ENCODE measurements around the gene TOP2A. TPM values are rescaled to one million over a fixed set of nuclear protein-coding genes. Genes with fewer than 3 reads are reported as not detected.

Gene TOP2A
- total RNA-seq, 1 experiment from 2014 or later = 252 TPM

DNA sequence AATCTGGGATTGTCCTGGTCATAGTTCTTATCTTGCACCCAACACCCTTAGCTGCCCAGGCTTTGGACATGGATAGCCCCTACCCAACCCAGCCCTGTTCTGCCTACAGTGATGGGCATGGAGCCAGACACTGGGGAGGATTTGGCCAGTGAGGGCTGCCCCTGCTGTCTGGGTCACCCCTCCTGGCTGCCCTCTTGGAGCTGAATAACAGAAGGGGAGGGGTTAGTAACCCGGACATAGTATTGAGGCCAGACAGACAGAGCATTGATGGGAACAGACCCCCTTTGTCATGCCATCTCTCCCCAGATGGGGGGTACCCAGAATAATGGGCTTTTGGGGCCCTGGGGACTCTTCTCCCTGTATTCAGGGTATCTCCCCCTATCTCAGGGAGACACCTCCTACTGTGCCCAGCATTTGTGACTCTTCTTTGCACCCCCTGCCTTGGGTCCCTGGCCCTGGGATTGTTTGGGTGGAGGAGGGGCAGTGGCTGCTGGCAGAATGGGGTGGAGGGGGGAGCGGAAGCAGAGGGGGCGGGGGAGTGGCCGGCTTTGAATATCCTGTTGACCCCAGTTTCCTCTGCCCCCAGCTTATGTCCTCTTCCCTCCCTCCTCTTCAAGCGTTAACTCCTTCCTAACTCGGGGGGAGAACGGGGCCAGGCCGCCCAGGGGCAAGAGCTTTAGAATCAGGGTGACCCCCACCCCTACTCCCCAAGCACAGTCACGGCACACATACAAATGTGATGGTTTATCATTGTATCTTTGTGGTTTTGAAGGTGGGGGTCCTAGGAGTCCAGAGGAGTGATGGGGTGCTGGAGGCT, 70.2 kb downstream of the TOP2A start:
- DNase-seq (ENCODE audit: low read depth) = no peak

DNA sequence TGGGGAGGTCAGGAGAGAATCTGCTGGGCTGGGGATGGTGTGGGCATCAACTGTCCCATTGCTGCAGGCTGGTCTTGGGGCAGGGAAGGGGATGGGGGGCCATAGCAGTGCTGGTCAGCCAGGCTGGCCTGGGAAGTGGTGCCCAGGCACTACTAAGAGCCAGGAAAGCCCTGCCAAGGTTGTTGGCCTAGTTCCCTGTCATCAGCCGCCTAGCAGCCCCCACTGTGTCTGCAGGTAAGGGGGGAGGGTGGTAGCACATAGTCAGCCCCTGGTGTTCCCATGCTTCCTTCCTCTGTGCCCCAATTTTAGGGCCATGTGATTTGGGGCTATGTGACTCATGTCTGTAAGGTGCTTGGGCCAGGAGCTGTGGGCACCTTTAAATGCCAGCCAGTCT, 70.9 kb downstream of the TOP2A start:
- DNase-seq (ENCODE audit: low read depth) = no peak

- no peak for DNase-seq (ENCODE audit: low read depth)
Measured at GRCh38 chr17:40345994-40346764, 71.5 kb downstream of the TOP2A start.

DNA sequence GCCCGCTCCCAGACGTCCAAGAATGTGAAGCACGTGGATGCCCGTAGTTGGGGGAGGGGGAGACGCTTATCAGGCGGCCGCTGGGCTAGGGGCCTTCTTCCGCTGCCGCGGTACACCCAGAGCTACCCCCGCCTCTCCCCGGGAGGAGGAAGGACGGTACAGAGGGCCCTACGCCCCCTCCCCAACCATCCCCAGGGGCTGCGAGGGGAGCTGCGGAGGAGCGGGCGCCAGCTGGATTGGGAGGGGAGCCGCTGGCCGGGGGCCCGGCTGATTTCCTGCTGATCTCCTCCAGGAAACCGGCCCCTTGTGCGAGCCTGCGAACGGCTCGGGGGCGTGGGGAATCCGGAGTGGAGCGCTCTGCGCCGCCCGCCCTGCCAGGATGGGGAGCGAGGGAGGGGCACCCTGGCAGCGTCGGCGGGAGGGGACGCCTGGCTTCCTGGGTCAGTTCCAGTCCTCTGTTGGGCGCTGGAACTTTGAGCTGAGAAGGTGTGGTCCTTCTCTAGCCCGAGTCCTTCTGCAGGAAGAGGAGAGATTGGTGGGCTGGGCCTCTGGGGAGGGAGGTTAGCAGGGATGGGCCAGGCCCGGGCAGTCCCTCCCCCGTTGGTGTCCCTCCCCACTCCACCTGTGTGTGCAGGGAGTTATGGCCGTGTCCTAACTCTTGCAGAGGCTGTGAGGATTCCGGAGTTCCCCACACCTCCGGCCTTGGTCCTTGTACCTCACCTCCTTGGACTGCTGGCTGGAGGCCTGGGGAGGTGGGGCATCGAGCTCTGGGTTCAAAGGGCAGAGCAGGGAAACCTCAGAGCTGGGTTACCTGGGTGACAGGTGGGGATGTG, 72.3 kb downstream of the TOP2A start:
- DNase-seq (ENCODE audit: low read depth) = peak; percentile 67

- DNase-seq (ENCODE audit: low read depth) = no peak
Measured at GRCh38 chr17:40344421-40345160, 73.1 kb downstream of the TOP2A start.

DNA sequence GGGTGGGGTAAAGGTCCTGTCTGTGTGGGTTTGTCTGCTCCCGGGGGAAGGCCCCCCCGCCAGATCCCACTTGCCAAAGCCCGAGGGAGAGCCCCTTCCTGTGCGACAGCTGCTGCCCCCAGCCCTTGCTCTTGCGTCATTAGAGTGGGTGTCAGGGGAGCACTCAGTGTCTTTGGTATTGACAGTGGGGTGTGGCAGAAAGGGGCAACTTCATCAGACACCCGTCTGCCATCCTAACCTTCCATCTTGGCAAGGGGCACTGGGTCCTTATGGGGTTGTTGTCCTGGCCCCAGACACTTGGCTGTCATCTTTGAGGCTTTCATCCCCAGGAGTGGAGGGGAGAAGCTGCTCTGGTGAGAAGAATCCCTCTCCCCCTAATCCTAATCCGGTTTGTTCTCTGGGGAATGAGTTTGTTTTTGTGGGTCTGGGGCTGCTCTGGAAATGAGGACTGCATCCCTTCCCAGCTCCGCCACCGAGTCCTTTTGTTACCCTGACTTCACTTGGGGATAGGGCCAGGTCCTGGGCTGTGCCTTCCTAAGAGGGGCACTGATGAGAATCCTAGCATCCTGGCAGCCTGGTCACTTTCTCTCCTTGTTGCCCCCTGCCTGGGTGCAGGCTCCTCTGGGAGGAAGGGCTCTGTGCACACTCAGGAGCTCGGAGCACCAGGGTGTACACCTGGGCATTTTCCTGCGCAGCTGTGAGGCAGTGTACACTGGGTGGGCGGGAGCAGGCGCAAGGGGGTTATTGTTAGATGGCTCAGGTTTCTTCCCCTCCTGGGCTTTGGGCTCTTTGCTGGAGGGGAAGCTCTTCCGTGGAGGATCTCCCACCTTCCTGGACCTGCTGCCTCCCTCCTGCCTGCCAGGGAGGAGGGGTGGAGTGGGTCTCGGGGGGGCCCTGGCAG, 74.2 kb downstream of the TOP2A start:
- DNase-seq (ENCODE audit: low read depth) = no peak

GRCh38 chr17:40342504-40343218, 75.0 kb downstream of the TOP2A start:
- no peak for DNase-seq (ENCODE audit: low read depth)

DNA sequence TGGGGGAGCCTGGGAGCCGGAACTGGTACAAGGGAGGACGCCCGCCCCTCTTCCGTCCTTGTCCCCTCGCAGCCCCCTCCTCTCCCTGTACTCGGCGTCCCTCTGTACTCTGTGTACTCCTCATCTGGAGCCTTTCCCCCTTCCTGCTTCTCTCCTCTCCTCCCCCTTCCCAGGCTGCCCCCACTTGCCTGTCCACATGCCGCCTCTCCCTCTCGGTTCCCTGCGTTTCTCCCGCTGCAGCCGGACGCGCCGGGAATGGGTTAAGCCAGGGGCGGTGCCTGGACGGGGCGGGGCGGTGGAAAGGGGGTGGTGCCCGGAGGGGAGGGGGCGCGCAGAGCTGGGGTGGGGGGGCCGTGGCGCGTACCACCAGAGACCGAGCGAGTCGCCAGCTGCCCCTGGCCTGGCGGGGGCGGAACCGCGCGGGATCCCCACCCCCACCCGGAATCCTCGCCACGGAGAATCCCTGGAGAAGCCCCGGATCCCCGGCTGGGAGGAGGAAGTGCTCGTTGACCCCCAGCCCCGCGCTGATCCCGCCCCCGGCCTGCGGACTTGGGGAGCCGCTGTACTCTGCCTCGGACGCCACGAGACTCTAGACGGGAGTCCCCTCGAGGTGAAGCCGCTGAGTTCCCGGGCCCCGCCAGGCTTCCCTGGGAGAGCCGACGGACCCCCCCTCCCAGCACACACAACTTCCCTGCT, 75.7 kb downstream of the TOP2A start:
- peak; percentile 67 for DNase-seq (ENCODE audit: low read depth)

- DNase-seq (ENCODE audit: low read depth) = peak; percentile 87
Measured at GRCh38 chr17:40340880-40341807, 76.6 kb downstream of the TOP2A start.

GRCh38 chr17:40340327-40340726, 77.4 kb downstream of the TOP2A start:
- no peak for DNase-seq (ENCODE audit: low read depth)

DNA sequence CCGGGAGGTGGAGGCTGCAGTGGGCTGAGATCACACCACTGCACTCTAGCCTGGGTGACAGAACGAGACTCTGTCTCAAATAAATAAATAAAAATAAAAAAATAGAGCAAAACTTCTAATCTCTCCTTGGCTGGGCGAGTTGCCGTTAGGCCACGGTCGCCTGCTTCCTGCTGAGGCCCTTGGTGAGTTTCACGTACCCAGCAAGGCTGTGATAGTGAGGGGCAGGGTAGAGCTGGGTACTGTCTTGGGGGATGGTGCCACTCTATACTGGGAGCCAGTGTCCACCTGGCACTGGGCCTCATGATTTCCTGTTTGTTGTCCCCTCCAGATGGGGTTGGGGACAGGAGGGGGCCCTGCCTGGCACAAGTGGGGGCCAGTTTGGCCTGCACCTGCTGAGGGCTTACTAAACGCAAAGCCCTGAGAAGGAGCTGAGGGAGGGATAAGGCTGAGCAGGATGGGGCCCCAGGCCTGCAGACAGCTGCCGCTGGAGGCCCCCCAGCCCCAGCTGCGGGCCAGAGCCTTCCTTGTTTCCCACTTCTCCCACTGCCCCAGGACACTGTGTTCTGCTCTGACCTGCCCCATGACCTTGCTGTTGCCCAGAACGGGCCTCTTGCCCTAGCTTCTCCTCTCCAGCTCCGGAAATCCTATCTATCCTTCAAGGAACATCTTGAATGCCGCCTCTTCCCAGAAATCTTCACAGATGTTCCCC, 78.6 kb downstream of the TOP2A start:
- no peak for DNase-seq (ENCODE audit: low read depth)

Other genes starting within 250 kb of the TOP2A start
- 0.25 TPM in 1 of 2 replicates, not detected in the other for gene RAPGEFL1, start 240.4 kb downstream of the TOP2A start, total RNA-seq (2014; rRNA removed; shearing (Covaris generic))
- gene WIPF2, start 198.6 kb downstream of the TOP2A start, total RNA-seq (2014; rRNA removed; shearing (Covaris generic)) = 11.2 and 12.8 TPM in 2 replicates
- gene CDC6, start 130.0 kb downstream of the TOP2A start, total RNA-seq (2014; rRNA removed; shearing (Covaris generic)) = 37.5 and 48.9 TPM in 2 replicates
- 9.4 and 17.8 TPM in 2 replicates for gene RARA, start 108.7 kb downstream of the TOP2A start, total RNA-seq (2014; rRNA removed; shearing (Covaris generic))
- not detected in 2 replicates for gene GJD3, start 53.2 kb downstream of the TOP2A start, total RNA-seq (2014; rRNA removed; shearing (Covaris generic))
- gene IGFBP4, start 25.6 kb upstream of the TOP2A start, total RNA-seq (2014; rRNA removed; shearing (Covaris generic)) = 6.5 and 10.1 TPM in 2 replicates
- 0.10 TPM in 1 of 2 replicates, not detected in the other for gene TNS4, start 83.7 kb upstream of the TOP2A start, total RNA-seq (2014; rRNA removed; shearing (Covaris generic))
- gene CCR7, start 147.6 kb upstream of the TOP2A start, total RNA-seq (2014; rRNA removed; shearing (Covaris generic)) = not detected in 2 replicates
- gene SMARCE1, start 229.9 kb upstream of the TOP2A start, total RNA-seq (2014; rRNA removed; shearing (Covaris generic)) = 60.9 and 95.0 TPM in 2 replicates
- 0.07 TPM in 1 of 2 replicates, not detected in the other for gene KRT222, start 247.3 kb upstream of the TOP2A start, total RNA-seq (2014; rRNA removed; shearing (Covaris generic))

Measured in M059J (cell line).